ENCODE data around the gene HMGN1.

HMGN1 gene

DNA sequence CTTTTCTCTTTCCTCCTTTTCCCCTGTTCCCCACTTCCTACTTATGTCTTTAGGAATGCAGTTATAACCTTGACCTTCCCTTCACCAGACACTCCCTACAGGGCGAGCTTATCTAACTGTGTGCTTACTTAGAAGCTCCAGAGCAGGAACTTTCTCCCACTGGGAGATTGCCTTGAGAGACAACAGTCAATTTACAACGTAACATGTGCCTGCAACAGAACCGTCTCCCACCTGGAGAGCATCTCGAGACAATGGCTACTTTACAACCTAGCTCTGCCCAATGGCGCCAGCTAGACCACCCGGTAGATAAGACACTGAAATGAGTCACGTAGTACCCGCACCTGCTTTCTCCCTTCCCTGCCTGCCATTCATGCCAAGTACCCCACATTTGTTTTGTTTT lies 16.7 kb downstream of the HMGN1 start:
- TF ChIP-seq, protein P1, sequence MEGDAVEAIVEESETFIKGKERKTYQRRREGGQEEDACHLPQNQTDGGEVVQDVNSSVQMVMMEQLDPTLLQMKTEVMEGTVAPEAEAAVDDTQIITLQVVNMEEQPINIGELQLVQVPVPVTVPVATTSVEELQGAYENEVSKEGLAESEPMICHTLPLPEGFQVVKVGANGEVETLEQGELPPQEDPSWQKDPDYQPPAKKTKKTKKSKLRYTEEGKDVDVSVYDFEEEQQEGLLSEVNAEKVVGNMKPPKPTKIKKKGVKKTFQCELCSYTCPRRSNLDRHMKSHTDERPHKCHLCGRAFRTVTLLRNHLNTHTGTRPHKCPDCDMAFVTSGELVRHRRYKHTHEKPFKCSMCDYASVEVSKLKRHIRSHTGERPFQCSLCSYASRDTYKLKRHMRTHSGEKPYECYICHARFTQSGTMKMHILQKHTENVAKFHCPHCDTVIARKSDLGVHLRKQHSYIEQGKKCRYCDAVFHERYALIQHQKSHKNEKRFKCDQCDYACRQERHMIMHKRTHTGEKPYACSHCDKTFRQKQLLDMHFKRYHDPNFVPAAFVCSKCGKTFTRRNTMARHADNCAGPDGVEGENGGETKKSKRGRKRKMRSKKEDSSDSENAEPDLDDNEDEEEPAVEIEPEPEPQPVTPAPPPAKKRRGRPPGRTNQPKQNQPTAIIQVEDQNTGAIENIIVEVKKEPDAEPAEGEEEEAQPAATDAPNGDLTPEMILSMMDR (IDR thresholded peaks at IDR 0.05; ENCODE audit: low read length, missing control alignments) = no peak
- DNase-seq (ENCODE audit: low read depth) = no peak

GRCh38 chr21:39330001-39330400 lies 18.9 kb downstream of the HMGN1 start:
- DNase-seq (ENCODE audit: low read depth) = no peak
- no peak overlapping the region for H3K4me3 ChIP-seq (replicated peaks; ENCODE audit: low read depth, low read length)
- TF ChIP-seq, protein P1 (IDR thresholded peaks at IDR 0.05; ENCODE audit: low read length, missing control alignments) = no peak

More for the DNA sequence above, 16.7 kb downstream of the HMGN1 start:
- H3K4me3 ChIP-seq (replicated peaks; ENCODE audit: low read depth, low read length) = no peak overlapping the region

DNA sequence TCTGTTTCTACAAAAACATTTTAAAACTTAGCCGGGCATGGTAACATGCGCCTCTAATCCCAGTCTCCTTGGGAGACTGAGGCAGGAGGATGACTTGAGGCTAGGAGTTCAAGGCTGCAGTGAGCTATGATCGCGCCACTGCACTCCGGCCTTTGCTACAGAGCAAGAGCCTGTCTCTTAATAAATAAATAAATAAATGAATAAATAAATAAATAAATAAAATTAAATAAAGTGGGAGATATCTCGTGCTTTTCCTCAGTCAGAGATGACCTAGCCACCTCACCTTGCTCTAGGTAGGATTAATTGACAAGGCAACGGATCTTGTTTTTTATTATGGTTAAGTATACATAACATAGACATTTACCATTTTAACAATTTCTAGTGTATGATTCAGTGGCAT lies 21.2 kb downstream of the HMGN1 start:
- no peak overlapping the region for H3K4me3 ChIP-seq (replicated peaks; ENCODE audit: low read depth, low read length)
- TF ChIP-seq, protein P1 (IDR thresholded peaks at IDR 0.05; ENCODE audit: low read length, missing control alignments) = no peak
- DNase-seq (ENCODE audit: low read depth) = no peak

GRCh38 chr21:39326607-39327307 lies 22.1 kb downstream of the HMGN1 start:
- no peak overlapping the region for H3K4me3 ChIP-seq (replicated peaks; ENCODE audit: low read depth, low read length)
- TF ChIP-seq, protein P1 (IDR thresholded peaks at IDR 0.05; ENCODE audit: low read length, missing control alignments) = no peak

GRCh38 chr21:39325458-39325857 lies 23.4 kb downstream of the HMGN1 start:
- no peak overlapping the region for H3K4me3 ChIP-seq (replicated peaks; ENCODE audit: low read depth, low read length)
- TF ChIP-seq, protein P1 (IDR thresholded peaks at IDR 0.05; ENCODE audit: low read length, missing control alignments) = no peak
- no peak for DNase-seq (ENCODE audit: low read depth)

More at GRCh38 chr21:39326607-39327307, 22.1 kb downstream of the HMGN1 start:
- DNase-seq (ENCODE audit: low read depth) = no peak

DNA sequence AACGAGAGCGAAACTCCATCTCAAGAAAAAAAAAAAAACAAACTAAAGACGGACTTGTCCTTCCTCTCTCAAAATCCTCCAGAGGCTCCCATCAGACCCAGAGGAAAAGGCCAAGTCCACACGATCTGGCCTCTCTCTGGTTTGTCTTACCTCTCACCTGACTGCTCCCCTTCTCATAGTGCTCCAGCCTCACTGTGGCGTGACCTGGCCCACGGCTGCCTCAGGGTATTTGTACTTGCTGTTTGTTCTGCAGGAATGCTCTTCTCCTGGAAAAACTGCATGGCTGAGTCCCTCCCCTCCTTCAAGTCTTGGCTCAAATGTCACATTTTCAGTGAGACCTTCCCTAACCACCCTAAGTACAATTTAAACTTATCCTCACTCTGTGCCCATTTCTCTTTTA lies 27.5 kb downstream of the HMGN1 start:
- TF ChIP-seq, protein P1 (IDR thresholded peaks at IDR 0.05; ENCODE audit: low read length, missing control alignments) = no peak
- no peak overlapping the region for H3K4me3 ChIP-seq (replicated peaks; ENCODE audit: low read depth, low read length)
- no peak for DNase-seq (ENCODE audit: low read depth)

GRCh38 chr21:39319814-39320332 lies 29.0 kb downstream of the HMGN1 start:
- DNase-seq (ENCODE audit: low read depth) = peak; percentile 38
- TF ChIP-seq, protein P1 (IDR thresholded peaks at IDR 0.05; ENCODE audit: low read length, missing control alignments) = no peak
- H3K4me3 ChIP-seq (replicated peaks; ENCODE audit: low read depth, low read length) = no peak overlapping the region
